HEK293 (cell line): ENCODE measurements around the gene EPPIN.
"Not testable (repeated sequence)": the region's sequence is repeated elsewhere in the genome, so short reads cannot be mapped to it uniquely, and the experiment has no call there.

Source experiments
- CTCF ChIA-PET: fragments of 350-600 bp; formaldehyde crosslinking; extraction: SDS; loops from one replicate; lab custom pipeline; 2021; ENCODE audit warnings: antibody characterized with exemption; lab: Yijun Ruan, JAX
- POLR2A ChIA-PET: fragments of 300-600 bp; formaldehyde crosslinking; extraction: SDS; loops from one replicate; lab custom pipeline; 2020; ENCODE audit warnings: antibody characterized with exemption, inconsistent platforms; lab: Yijun Ruan, JAX
- H3K27ac ChIP-seq: fragments of 200-500 bp; sonication (Bioruptor generic); 2 replicates; pipeline ENCODE4 v1.5.1; 2014; ENCODE audit warnings: low read depth, low read length, control low read depth, inconsistent platforms; ENCODE audit errors: extremely low read depth
- H3K36me3 ChIP-seq, 2 experiments: fragments of 200-500 bp in 1 of 2; sonication (Bioruptor generic) in 1 of 2; 1 replicate in 1 of 2; 2 replicates in 1 of 2; pipeline ENCODE4 v1.5.1; 2014 to 2017; ENCODE audit warnings: inconsistent platforms in 2 of 2, low read length in 2 of 2; ENCODE audit not compliant: control insufficient read depth in 2 of 2, insufficient read depth in 1 of 2
- H3K4me1 ChIP-seq: fragments of 200-500 bp; sonication (Bioruptor generic); 2 replicates; pipeline ENCODE4 v1.5.1; 2014; ENCODE audit warnings: mild to moderate bottlenecking, low read length, inconsistent platforms; ENCODE audit not compliant: control insufficient read depth, insufficient read depth
- H3K4me3 ChIP-seq: 2 replicates; pipeline ENCODE4 v1.5.1; 2011; ENCODE audit warnings: low read depth, mild to moderate bottlenecking, control low read depth, low read length, moderate library complexity
- H3K9me3 ChIP-seq: fragments of 200-500 bp; sonication (Bioruptor generic); 2 replicates; pipeline ENCODE4 v1.5.1; 2014; ENCODE audit warnings: low read depth, low read length, inconsistent platforms; ENCODE audit not compliant: control insufficient read depth, insufficient read depth
- EGR2 ChIP-seq: fragments of 450-650 bp; formaldehyde crosslinking; IDR thresholded peaks from 2 replicates; pipeline ENCODE4 v1.5.1; 2016; ENCODE audit warnings: low read depth, missing biosample characterization, missing genetic modification characterization
- ELK4 ChIP-seq: IDR thresholded peaks from 2 replicates; pipeline ENCODE4 v1.6.1; 2011; ENCODE audit warnings: mild to moderate bottlenecking, low read depth, low read length, borderline replicate concordance
- HOXD13 ChIP-seq: sonication (generic); formaldehyde crosslinking; IDR thresholded peaks from 2 replicates; pipeline ENCODE4 v1.8.0; 2022; ENCODE audit warnings: missing genetic modification reagents, borderline replicate concordance
- KLF16 ChIP-seq: fragments of 450-650 bp; formaldehyde crosslinking; IDR thresholded peaks from 2 replicates; pipeline ENCODE4 v1.5.1; 2017; ENCODE audit warnings: missing biosample characterization, missing genetic modification characterization
- MYNN ChIP-seq: fragments of 450-650 bp; formaldehyde crosslinking; IDR thresholded peaks from 2 replicates; pipeline ENCODE4 v1.5.1; 2016; ENCODE audit warnings: missing biosample characterization, missing genetic modification characterization, borderline replicate concordance
- PRDM1 ChIP-seq: fragments of 450-650 bp; formaldehyde crosslinking; IDR thresholded peaks from 2 replicates; pipeline ENCODE4; 2016; ENCODE audit warnings: missing biosample characterization, missing genetic modification characterization
- SCRT1 ChIP-seq: fragments of 450-650 bp; formaldehyde crosslinking; IDR thresholded peaks from 2 replicates; pipeline ENCODE4 v1.5.1; 2016; ENCODE audit warnings: missing biosample characterization, missing genetic modification characterization, borderline replicate concordance
- SCRT2 ChIP-seq: fragments of 450-650 bp; formaldehyde crosslinking; IDR thresholded peaks from 2 replicates; pipeline ENCODE4 v1.5.1; 2016; ENCODE audit warnings: missing biosample characterization, missing genetic modification characterization
- ZFP37 ChIP-seq: fragments of 450-650 bp; formaldehyde crosslinking; IDR thresholded peaks from 2 replicates; pipeline ENCODE4 v1.5.1; 2016; ENCODE audit warnings: missing biosample characterization, missing genetic modification characterization
- ZNF10 ChIP-seq: fragments of 450-650 bp; formaldehyde crosslinking; IDR thresholded peaks from 2 replicates; pipeline ENCODE4 v1.5.1; 2017; ENCODE audit warnings: missing biosample characterization, missing genetic modification characterization
- ZNF146 ChIP-seq: fragments of 450-650 bp; formaldehyde crosslinking; IDR thresholded peaks from 2 replicates; pipeline ENCODE4 v1.5.1; 2016; ENCODE audit warnings: missing biosample characterization, missing genetic modification characterization
- ZNF19 ChIP-seq: fragments of 450-650 bp; formaldehyde crosslinking; IDR thresholded peaks from 2 replicates; pipeline ENCODE4; 2016; ENCODE audit warnings: missing biosample characterization, missing genetic modification characterization, low read depth
- ZNF23 ChIP-seq: fragments of 450-650 bp; formaldehyde crosslinking; IDR thresholded peaks from 2 replicates; pipeline ENCODE4 v1.5.1; 2016; ENCODE audit warnings: missing biosample characterization, missing genetic modification characterization, borderline replicate concordance
- ZNF26 ChIP-seq: fragments of 450-650 bp; formaldehyde crosslinking; IDR thresholded peaks from 2 replicates; pipeline ENCODE4 v1.5.1; 2016; ENCODE audit warnings: missing biosample characterization, missing genetic modification characterization
- ZNF280D ChIP-seq: fragments of 450-650 bp; formaldehyde crosslinking; IDR thresholded peaks from 2 replicates; pipeline ENCODE4 v1.5.1; 2016; ENCODE audit warnings: missing biosample characterization, missing genetic modification characterization
- ZNF366 ChIP-seq: fragments of 450-650 bp; formaldehyde crosslinking; conservative IDR thresholded peaks from 2 replicates; pipeline ENCODE4 v1.5.1; 2016; ENCODE audit warnings: missing biosample characterization, missing genetic modification characterization
- ZNF530 ChIP-seq: fragments of 450-650 bp; formaldehyde crosslinking; IDR thresholded peaks from 2 replicates; pipeline ENCODE4 v1.5.1; 2016; ENCODE audit warnings: low read depth, missing biosample characterization, missing genetic modification characterization
- ZNF785 ChIP-seq: fragments of 450-650 bp; formaldehyde crosslinking; IDR thresholded peaks from 2 replicates; pipeline ENCODE4 v1.5.1; 2016; ENCODE audit warnings: missing biosample characterization, missing genetic modification characterization
- ZSCAN23 ChIP-seq: fragments of 450-650 bp; formaldehyde crosslinking; IDR thresholded peaks from 2 replicates; pipeline ENCODE4 v1.5.1; 2016; ENCODE audit warnings: missing biosample characterization, missing genetic modification characterization

EPPIN gene

DNA sequence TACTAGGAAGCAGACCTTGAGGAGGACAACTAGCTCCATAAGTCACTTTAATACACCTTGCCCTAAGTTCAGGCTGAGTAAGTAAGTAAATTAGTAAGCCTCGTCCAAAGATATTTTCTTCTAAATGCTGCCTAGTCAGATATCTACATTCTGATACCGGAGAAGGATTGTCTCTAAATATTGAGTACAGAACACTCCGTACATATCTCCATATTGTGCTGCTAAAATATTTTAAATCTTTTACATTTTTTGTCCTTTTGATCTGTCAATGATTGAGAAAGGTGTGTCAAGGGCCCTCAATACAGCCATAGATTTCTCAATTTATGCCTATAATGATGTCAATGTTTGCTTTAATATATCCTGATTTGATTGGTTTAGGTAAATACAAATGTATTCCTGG, 28.7 kb upstream of the EPPIN start (continued):
- TF ChIP-seq ZSCAN23 (no peak), ZNF10 (tag by site-specific recombination) (no peak), KLF16 (no peak)

DNA sequence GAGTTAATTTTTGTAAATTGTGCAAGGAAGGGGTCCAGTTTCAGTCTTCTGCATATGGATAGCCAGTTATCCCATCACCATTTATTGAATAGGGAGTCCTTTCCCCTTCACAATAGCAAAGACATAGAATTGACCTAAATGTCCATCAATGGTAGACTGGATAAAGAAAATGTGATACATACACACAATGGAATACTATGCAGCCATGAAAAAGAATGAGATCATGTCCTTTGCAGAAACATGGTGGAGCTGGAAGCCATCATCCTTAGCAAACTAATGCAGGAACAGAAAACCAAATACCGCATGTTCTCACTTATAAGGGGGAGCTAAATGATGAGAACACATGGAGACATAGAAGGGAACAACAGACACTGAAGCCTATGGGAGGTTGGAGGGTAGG, 22.4 kb upstream of the EPPIN start:
- POLR2A ChIA-PET, H3K4me3 ChIP-seq, CTCF ChIA-PET, H3K27ac ChIP-seq, H3K9me3 ChIP-seq, H3K36me3 ChIP-seq, H3K4me1 ChIP-seq: not testable (repeated sequence)
- peak; percentile 97 for TF ChIP-seq ZNF146 (tag by site-specific recombination)
- TF ChIP-seq ZNF280D (tag by site-specific recombination) = peak; percentile 88

DNA sequence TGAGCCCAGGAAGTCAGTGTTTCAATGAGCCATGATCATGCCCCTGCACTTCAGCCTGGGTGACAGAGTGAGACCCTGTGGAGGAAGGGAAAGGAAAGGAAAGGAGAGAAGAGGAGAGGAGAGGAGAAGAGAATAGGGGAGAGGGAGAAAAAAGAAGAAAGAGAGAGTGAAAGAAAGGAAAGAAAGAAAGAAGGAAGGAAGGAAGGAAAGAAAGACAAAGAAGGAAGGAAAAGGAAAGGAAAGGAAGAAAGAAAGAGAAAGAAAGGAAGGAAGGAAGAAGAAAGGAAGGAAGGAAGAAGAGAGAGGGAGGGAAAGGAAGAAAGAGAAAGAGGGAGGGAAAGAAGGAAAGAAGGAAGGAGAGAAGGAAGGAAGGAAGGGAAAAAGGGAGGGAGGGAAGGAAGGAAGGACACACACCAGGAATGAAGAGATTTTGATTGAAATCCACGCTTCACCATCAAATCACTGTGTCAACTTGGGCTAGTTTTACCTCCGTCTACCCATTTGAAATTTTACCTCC, 17.6 kb upstream of the EPPIN start:
- TF ChIP-seq HOXD13 = no peak
- no peak for TF ChIP-seq EGR2
- peak; percentile 91 for TF ChIP-seq ZNF366
- TF ChIP-seq ZNF785 (tag by site-specific recombination) = no peak
- peak; percentile 94 for TF ChIP-seq PRDM1 (tag by site-specific recombination)
- no peak for TF ChIP-seq ZNF19 (tag by site-specific recombination)
- no peak for TF ChIP-seq ZNF23 (tag by site-specific recombination)
- 0 out of 2 replicates have a peak, but pooled peaks have one; percentile 43 for TF ChIP-seq SCRT1 (tag by site-specific recombination)
- TF ChIP-seq ELK4 = no peak
- TF ChIP-seq MYNN = no peak
- TF ChIP-seq ZFP37 (tag by site-specific recombination) = no peak
- TF ChIP-seq ZNF530 (tag by site-specific recombination) = no peak
- Histone ChIP-seq H3K36me3 (no peaks in the 10 kb centered on the region), H3K27ac (no peak overlapping the region), H3K4me1 (no peaks in the 10 kb centered on the region), H3K4me3 (no peak overlapping the region), H3K9me3 (no peaks in the 10 kb centered on the region)
- ChIA-PET POLR2A (interaction anchor here (0.7 kb wide), 2 partner anchors 22 to 772 kb away, joined by 3 read pairs; no protein-coding TSS in a partner anchor), CTCF (interaction anchor here (0.6 kb wide), 1 partner anchor 116 kb away, joined by 3 read pairs; no protein-coding TSS in a partner anchor)

DNA sequence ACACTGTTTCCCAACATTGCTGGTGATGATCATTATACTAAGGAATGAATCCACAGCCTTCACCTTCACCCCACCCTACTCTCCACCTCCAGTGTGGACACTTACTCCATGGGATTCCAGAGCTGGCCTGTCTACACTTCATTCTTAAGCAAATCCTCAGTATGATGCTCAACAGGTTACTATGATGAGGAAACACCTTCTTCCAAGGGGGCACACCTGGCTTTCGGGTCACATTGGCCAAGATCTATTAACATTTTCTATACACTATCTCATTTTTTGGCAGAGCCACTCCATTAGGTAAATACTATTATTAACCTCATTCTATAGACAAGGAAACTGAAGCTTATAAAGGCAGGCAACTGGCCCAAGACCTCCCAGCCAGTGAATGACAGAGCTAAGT, 8.0 kb upstream of the EPPIN start:
- no peak overlapping the region for H3K27ac ChIP-seq
- TF ChIP-seq ZNF26 (no peak), SCRT2 (peak; percentile 60)
- TF ChIP-seq, all 188 proteins: peak for 1
- no peak overlapping the region for H3K4me3 ChIP-seq
- CTCF ChIA-PET = interaction anchor here (0.6 to 2.8 kb wide), 2 partner anchors 26 to 216 kb away, joined by 3 to 14 read pairs; no protein-coding TSS in a partner anchor
- no peaks in the 10 kb centered on the region for H3K4me1 ChIP-seq
- H3K9me3 ChIP-seq = no peaks in the 10 kb centered on the region
- POLR2A ChIA-PET = no interaction called here
- no peaks in the 10 kb centered on the region for H3K36me3 ChIP-seq
